Measurements from ENCODE around the gene C3AR1. TPM values are rescaled to one million over a fixed set of nuclear protein-coding genes. Genes with fewer than 3 reads are reported as not detected.

C3AR1 gene
- total RNA-seq, 2 experiments from 2014 or later = 1.4 TPM

DNA sequence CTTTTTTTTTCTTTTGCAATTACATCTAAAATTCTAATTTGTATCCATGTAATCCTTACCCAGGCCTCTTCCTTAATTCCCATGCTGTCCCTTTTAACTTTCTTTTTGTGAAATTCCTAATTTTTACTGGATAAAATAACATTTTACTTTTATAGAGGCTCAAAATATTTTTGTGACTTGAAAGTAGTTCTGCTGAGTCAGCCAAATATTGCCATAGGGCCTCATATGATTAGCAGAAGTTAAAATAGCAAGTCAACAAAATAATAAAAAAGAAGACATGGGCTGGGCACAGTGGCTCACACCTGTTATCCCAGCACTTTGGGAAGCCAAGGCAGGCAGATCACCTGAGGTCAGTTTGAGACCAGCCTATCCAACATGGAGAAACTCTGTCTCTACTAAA is 2.0 kb downstream of the C3AR1 start:
- no peak overlapping the region for H3K4me3 Mint-ChIP-seq
- intact Hi-C loops (cut with DNase I, micrococcal nuclease) = no loop called here
- no peak overlapping the region for H3K27ac ChIP-seq (ENCODE audit: low read depth in 1 of 2, low read length in 2 of 2)
- no peaks in the 10 kb centered on the region for H3K27me3 ChIP-seq (ENCODE audit: control insufficient read depth in 1 of 2, insufficient read depth in 2 of 2, low read length in 2 of 2)
- H3K4me1 ChIP-seq (ENCODE audit: insufficient read depth, low read length) = peaks cover 20% of the 10 kb centered on the region
- H3K9me3 ChIP-seq (ENCODE audit: control insufficient read depth in 1 of 2, insufficient read depth in 1 of 2, low read length in 2 of 2) = no peaks in the 10 kb centered on the region
- peaks cover 32% of the 10 kb centered on the region for H3K4me1 Mint-ChIP-seq (ENCODE audit: low read depth)
- H3K4me3 ChIP-seq (ENCODE audit: low read length) = no peak overlapping the region
- ChIA-PET POLR2A (no interaction called here), CTCF (interaction anchor here (1.5 to 2.3 kb wide), 2 partner anchors 14 to 18 kb away, joined by 4 read pairs; no protein-coding TSS in a partner anchor)
- H3K27ac Mint-ChIP-seq = no peak overlapping the region
- DNase-seq = no peak
- no peak for ATAC-seq (ENCODE audit: poor library complexity)
- H3K27me3 Mint-ChIP-seq = no peaks in the 10 kb centered on the region
- TF ChIP-seq, protein P1, sequence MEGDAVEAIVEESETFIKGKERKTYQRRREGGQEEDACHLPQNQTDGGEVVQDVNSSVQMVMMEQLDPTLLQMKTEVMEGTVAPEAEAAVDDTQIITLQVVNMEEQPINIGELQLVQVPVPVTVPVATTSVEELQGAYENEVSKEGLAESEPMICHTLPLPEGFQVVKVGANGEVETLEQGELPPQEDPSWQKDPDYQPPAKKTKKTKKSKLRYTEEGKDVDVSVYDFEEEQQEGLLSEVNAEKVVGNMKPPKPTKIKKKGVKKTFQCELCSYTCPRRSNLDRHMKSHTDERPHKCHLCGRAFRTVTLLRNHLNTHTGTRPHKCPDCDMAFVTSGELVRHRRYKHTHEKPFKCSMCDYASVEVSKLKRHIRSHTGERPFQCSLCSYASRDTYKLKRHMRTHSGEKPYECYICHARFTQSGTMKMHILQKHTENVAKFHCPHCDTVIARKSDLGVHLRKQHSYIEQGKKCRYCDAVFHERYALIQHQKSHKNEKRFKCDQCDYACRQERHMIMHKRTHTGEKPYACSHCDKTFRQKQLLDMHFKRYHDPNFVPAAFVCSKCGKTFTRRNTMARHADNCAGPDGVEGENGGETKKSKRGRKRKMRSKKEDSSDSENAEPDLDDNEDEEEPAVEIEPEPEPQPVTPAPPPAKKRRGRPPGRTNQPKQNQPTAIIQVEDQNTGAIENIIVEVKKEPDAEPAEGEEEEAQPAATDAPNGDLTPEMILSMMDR (IDR thresholded peaks at IDR 0.05) = no peak
- no peaks in the 10 kb centered on the region for H3K36me3 Mint-ChIP-seq (ENCODE audit: low read depth)
- no peaks in the 10 kb centered on the region for H3K9me3 Mint-ChIP-seq
- no peaks in the 10 kb centered on the region for H3K36me3 ChIP-seq (ENCODE audit: insufficient read depth, low read length)

DNA sequence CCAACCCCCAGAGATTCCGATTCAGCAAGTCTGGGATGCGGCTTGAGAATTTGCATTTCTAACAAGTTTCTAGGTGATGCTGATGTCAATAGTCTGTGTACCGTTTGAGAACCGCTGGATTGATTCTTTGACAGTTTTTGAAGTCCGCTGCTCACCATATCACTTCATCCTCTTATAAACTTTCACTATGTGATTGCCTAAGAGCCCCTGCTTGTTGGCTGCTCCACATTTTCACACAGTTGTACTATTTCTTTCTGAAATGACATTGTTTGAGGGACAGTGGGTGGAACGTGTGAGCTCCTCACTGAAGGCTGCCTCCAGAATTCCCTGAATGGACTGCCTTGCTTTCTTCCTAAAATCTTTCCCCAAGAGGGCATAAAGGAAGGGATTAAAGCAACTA is 7.7 kb downstream of the C3AR1 start:
- ATAC-seq (ENCODE audit: poor library complexity) = no peak
- Mint-ChIP-seq H3K27me3 (no peaks in the 10 kb centered on the region), H3K36me3 (ENCODE audit: low read depth) (peaks cover 23% of the 10 kb centered on the region), H3K9me3 (no peaks in the 10 kb centered on the region), H3K4me3 (no peak overlapping the region), H3K27ac (no peak overlapping the region), H3K4me1 (ENCODE audit: low read depth) (peaks cover 4% of the 10 kb centered on the region)
- Histone ChIP-seq H3K36me3 (ENCODE audit: insufficient read depth, low read length) (peaks cover 17% of the 10 kb centered on the region), H3K27me3 (ENCODE audit: control insufficient read depth in 1 of 2, insufficient read depth in 2 of 2, low read length in 2 of 2) (no peaks in the 10 kb centered on the region), H3K4me3 (ENCODE audit: low read length) (no peak overlapping the region), H3K9me3 (ENCODE audit: control insufficient read depth in 1 of 2, insufficient read depth in 1 of 2, low read length in 2 of 2) (no peaks in the 10 kb centered on the region), H3K4me1 (ENCODE audit: insufficient read depth, low read length) (peaks cover 4% of the 10 kb centered on the region), H3K27ac (ENCODE audit: low read depth in 1 of 2, low read length in 2 of 2) (no peak overlapping the region)
- POLR2A ChIA-PET = no interaction called here
- CTCF ChIA-PET = interaction anchor here (2.1 to 3.8 kb wide), 2 partner anchors 13 to 20 kb away, joined by 4 to 14 read pairs; no protein-coding TSS in a partner anchor
- DNase-seq = no peak
- TF ChIP-seq, protein P1 (IDR thresholded peaks at IDR 0.05) = no peak
- intact Hi-C loops (cut with DNase I, micrococcal nuclease) = no loop called here

DNA sequence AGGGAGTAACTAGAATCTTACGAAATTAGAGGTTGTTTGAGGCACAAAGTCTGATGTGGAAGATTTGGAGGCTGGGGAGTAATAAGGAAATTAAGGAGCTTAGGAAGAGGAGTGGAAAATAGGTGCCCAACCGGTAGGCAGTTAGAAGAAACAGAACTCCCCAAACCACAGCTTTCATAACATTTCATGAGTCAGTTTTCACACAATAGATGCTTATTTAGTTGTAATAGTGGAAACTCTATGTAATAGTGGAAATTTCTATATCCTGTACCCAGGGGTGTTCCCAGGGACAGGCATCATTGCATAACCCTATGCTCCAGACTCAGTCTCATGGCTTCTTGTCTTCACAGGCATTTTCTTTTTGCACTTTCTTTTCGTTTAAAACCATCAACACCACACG is 8.3 kb downstream of the C3AR1 start:
- no peaks in the 10 kb centered on the region for H3K27me3 Mint-ChIP-seq
- TF ChIP-seq, protein P1 (IDR thresholded peaks at IDR 0.05) = no peak
- no peaks in the 10 kb centered on the region for H3K4me1 Mint-ChIP-seq (ENCODE audit: low read depth)
- H3K27ac Mint-ChIP-seq = no peak overlapping the region
- POLR2A ChIA-PET = no interaction called here
- CTCF ChIA-PET = interaction anchor here (2.1 to 3.8 kb wide), 2 partner anchors 12 to 20 kb away, joined by 4 to 14 read pairs; no protein-coding TSS in a partner anchor
- Histone ChIP-seq H3K4me3 (ENCODE audit: low read length) (no peak overlapping the region), H3K27ac (ENCODE audit: low read depth in 1 of 2, low read length in 2 of 2) (no peak overlapping the region), H3K36me3 (ENCODE audit: insufficient read depth, low read length) (peaks cover 24% of the 10 kb centered on the region), H3K27me3 (ENCODE audit: control insufficient read depth in 1 of 2, insufficient read depth in 2 of 2, low read length in 2 of 2) (no peaks in the 10 kb centered on the region), H3K4me1 (ENCODE audit: insufficient read depth, low read length) (peaks cover 4% of the 10 kb centered on the region), H3K9me3 (ENCODE audit: control insufficient read depth in 1 of 2, insufficient read depth in 1 of 2, low read length in 2 of 2) (no peaks in the 10 kb centered on the region)
- no peak for ATAC-seq (ENCODE audit: poor library complexity)
- no peak overlapping the region for H3K4me3 Mint-ChIP-seq
- H3K36me3 Mint-ChIP-seq (ENCODE audit: low read depth) = peaks cover 30% of the 10 kb centered on the region
- no peaks in the 10 kb centered on the region for H3K9me3 Mint-ChIP-seq
- intact Hi-C loops (cut with DNase I, micrococcal nuclease) = no loop called here
- DNase-seq = peak in 2 of 14 experiments; percentile 49 to 63

All from CD4-positive, alpha-beta T cell (primary cell).